ENCODE results near the gene TBC1D28. TPM values are rescaled to one million over a fixed set of nuclear protein-coding genes. Genes with fewer than 3 reads are reported as not detected.
A peak's percentile ranks its signal among the peaks of the same experiment; 100 is the strongest.
"Not testable (repeated sequence)": the region's sequence is repeated elsewhere in the genome, so short reads cannot be mapped to it uniquely, and the experiment has no call there.

The TBC1D28 gene
- total RNA-seq, 1 donor from 2014 or later, result not detected

GRCh38 chr17:18636237-18636636 is 8.0 kb downstream of the TBC1D28 start:
- ATAC-seq; H3K4me3 ChIP-seq; H3K9me3 ChIP-seq; intact Hi-C loops (cut with DNase I); H3K4me1 ChIP-seq; DNase-seq; H3K27ac ChIP-seq; H3K36me3 ChIP-seq: not testable (repeated sequence)
- H3K27me3 ChIP-seq, result peaks cover 12% of the 10 kb centered on the region

- peaks cover 12% of the 10 kb centered on the region for H3K27me3 ChIP-seq
- DNase-seq; H3K36me3 ChIP-seq; H3K4me3 ChIP-seq; H3K9me3 ChIP-seq; ATAC-seq; H3K4me1 ChIP-seq; intact Hi-C loops (cut with DNase I); H3K27ac ChIP-seq: not testable (repeated sequence)
Observed at GRCh38 chr17:18635773-18636172, 8.4 kb downstream of the TBC1D28 start.

GRCh38 chr17:18634550-18635263 is 9.5 kb downstream of the TBC1D28 start:
- H3K4me1 ChIP-seq; H3K9me3 ChIP-seq; H3K4me3 ChIP-seq; intact Hi-C loops (cut with DNase I); H3K36me3 ChIP-seq; H3K27ac ChIP-seq: not testable (repeated sequence)
- peak; percentile 6 for ATAC-seq
- peaks cover 12% of the 10 kb centered on the region for H3K27me3 ChIP-seq
- peak; percentile 61 for DNase-seq

- Histone ChIP-seq H3K4me1 (no peaks in the 10 kb centered on the region), H3K27me3 (no peaks in the 10 kb centered on the region), H3K4me3 (peak overlapping the region; percentile 50), H3K27ac (no peak overlapping the region), H3K36me3 (no peaks in the 10 kb centered on the region), H3K9me3 (no peaks in the 10 kb centered on the region)
- ATAC-seq (no peak), DNase-seq (peak; percentile 54)
- TF ChIP-seq CTCF (IDR thresholded peaks at IDR 0.05), result no peak
- intact Hi-C loops (cut with DNase I), result no loop called here
Observed at GRCh38 chr17:18626152-18626870, 17.9 kb downstream of the TBC1D28 start.

GRCh38 chr17:18625509-18626104 is 18.6 kb downstream of the TBC1D28 start:
- intact Hi-C loops (cut with DNase I); H3K36me3 ChIP-seq; H3K9me3 ChIP-seq; H3K27me3 ChIP-seq; H3K4me1 ChIP-seq: not testable (repeated sequence)
- DNase-seq (peak; percentile 97), ATAC-seq (peak; percentile 98)
- peak overlapping the region; percentile 50 for H3K4me3 ChIP-seq
- TF ChIP-seq CTCF (IDR thresholded peaks at IDR 0.05), result peak; percentile 99
- peak overlapping the region; percentile 73 for H3K27ac ChIP-seq

- H3K9me3 ChIP-seq; H3K27me3 ChIP-seq; intact Hi-C loops (cut with DNase I); H3K36me3 ChIP-seq; H3K4me1 ChIP-seq: not testable (repeated sequence)
- DNase-seq (peak; percentile 65), ATAC-seq (peak; percentile 73)
- H3K27ac ChIP-seq, result peak overlapping the region; percentile 73
- peak overlapping the region; percentile 50 for H3K4me3 ChIP-seq
Observed at GRCh38 chr17:18624862-18625501, 19.2 kb downstream of the TBC1D28 start.

GRCh38 chr17:18617613-18618012 is 26.6 kb downstream of the TBC1D28 start:
- intact Hi-C loops (cut with DNase I); H3K36me3 ChIP-seq; H3K27ac ChIP-seq; DNase-seq; ATAC-seq; H3K4me1 ChIP-seq; H3K9me3 ChIP-seq; H3K4me3 ChIP-seq; H3K27me3 ChIP-seq: not testable (repeated sequence)

- H3K4me3 ChIP-seq; H3K27me3 ChIP-seq; DNase-seq; H3K36me3 ChIP-seq; H3K4me1 ChIP-seq; ATAC-seq; H3K27ac ChIP-seq; H3K9me3 ChIP-seq; intact Hi-C loops (cut with DNase I): not testable (repeated sequence)
Observed at GRCh38 chr17:18613016-18613415, 31.2 kb downstream of the TBC1D28 start.

- ATAC-seq; H3K4me3 ChIP-seq; H3K4me1 ChIP-seq; H3K27me3 ChIP-seq; intact Hi-C loops (cut with DNase I); H3K9me3 ChIP-seq; H3K27ac ChIP-seq; DNase-seq; H3K36me3 ChIP-seq: not testable (repeated sequence)
Observed at GRCh38 chr17:18593138-18593537, 51.1 kb downstream of the TBC1D28 start.
